Measurements from ENCODE around the gene WNK2.

The WNK2 gene

GRCh38 chr9:93151097-93151784 lies 32.7 kb upstream of the WNK2 start:
- TF ChIP-seq POLR2A (IDR thresholded peaks at IDR 0.05; ENCODE audit: low read depth, low read length) = no peak

GRCh38 chr9:93154293-93154903 lies 29.5 kb upstream of the WNK2 start:
- peak; percentile 44 for DNase-seq (ENCODE audit: insufficient read length, low spot score)
- no peak for TF ChIP-seq POLR2A (IDR thresholded peaks at IDR 0.05; ENCODE audit: low read depth, low read length)
- peak; percentile 78 for FAIRE-seq

More at GRCh38 chr9:93151097-93151784, 32.7 kb upstream of the WNK2 start:
- no peak for DNase-seq (ENCODE audit: insufficient read length, low spot score)
- no peak for FAIRE-seq

GRCh38 chr9:93155716-93156474 lies 28.0 kb upstream of the WNK2 start:
- no peak for TF ChIP-seq POLR2A (IDR thresholded peaks at IDR 0.05; ENCODE audit: low read depth, low read length)
- DNase-seq (ENCODE audit: insufficient read length, low spot score) (no peak), FAIRE-seq (no peak)

- TF ChIP-seq POLR2A (IDR thresholded peaks at IDR 0.05; ENCODE audit: low read depth, low read length) = no peak
- DNase-seq (ENCODE audit: insufficient read length, low spot score) (no peak), FAIRE-seq (no peak)
These were observed 27.4 kb upstream of the WNK2 start for GRCh38 chr9:93156475-93157008.

DNA sequence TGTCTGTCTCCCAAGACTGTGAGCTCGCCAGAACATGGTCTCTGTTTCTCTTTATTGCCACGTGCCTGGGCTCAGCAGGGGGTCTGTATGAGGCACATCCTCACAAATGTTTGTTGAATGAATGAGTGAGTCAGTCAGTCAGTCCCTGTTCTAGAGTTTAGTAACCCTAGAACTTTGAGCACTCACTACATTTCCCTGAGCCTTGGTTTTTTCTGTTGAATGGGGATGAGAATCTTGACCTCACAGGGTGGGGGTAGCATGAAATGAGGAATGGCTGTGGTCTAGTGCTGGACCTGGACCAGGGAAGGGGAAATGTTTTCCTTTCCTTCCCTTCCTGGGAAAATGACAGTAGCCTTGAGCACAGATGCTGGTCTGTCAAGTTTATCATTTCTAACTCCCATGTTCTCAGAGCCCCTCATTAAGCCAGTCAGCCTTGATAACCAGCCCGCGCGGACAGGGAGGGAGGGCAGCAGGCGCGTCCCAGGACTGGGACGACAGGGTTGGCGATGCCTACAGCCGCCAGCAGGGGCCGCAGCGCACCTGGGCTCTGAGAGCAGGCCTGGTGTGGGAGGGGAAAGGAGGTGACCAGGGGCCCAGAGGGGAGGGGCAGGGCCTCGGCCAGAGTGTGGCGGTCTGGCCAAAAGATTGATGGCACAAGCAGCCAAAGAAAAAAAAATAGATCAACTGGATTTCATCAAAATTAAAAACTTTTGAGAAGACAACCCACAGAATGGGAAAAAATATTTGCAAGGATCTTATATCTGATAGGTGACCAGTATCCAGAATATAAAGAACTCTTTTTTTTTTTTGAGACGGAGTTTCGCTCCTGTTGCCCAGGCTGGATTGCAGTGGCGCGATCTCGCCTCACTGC lies 24.1 kb upstream of the WNK2 start:
- DNase-seq (ENCODE audit: insufficient read length, low spot score) = peak; percentile 91
- TF ChIP-seq POLR2A (IDR thresholded peaks at IDR 0.05; ENCODE audit: low read depth, low read length) = no peak
- FAIRE-seq = peak; percentile 91

- DNase-seq (ENCODE audit: insufficient read length, low spot score) (no peak), FAIRE-seq (no peak)
- TF ChIP-seq POLR2A (IDR thresholded peaks at IDR 0.05; ENCODE audit: low read depth, low read length) = no peak
These were observed 22.0 kb upstream of the WNK2 start for GRCh38 chr9:93161786-93162562.

DNA sequence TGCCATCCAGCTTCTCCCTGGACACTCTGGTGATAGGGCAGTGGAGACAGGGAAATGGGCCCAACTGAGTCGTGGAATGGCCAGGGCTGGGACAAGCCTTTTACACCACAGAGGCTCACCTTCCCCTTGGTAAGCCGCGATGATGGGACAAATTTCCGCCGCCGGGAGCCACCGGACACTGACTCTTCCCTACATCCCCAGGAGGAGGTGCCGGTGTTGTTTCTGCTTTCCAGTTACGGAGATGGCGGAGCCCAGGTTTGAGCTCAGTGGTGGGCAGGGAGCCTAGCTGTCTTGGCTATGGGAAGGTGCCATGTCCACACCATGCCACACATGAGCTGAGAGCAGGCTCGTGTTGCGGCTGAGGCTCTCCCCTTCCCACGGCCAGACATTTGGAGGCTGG lies 19.9 kb upstream of the WNK2 start:
- FAIRE-seq = no peak
- TF ChIP-seq POLR2A (IDR thresholded peaks at IDR 0.05; ENCODE audit: low read depth, low read length) = no peak
- DNase-seq (ENCODE audit: insufficient read length, low spot score) = no peak

DNA sequence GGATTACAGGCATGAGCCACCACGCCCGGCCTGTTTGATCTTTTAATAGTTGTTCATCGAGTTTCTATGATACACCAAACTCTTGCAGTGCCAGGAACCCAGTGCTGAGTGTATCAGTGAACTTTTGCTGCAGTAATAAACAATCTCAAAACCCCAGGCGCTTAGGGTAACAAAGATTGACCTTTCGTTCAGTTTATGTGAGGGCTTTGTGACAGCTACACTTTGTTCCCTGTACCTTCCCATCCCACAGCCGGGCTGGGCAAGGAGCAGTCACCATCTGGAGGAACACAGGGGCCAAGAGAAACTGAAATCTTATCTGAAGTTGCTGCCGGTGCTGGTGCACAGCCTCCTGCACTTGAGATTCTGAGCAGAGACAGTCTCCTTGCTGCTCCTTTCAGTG lies 17.2 kb upstream of the WNK2 start:
- TF ChIP-seq POLR2A (IDR thresholded peaks at IDR 0.05; ENCODE audit: low read depth, low read length) = no peak
- DNase-seq (ENCODE audit: insufficient read length, low spot score) (no peak), FAIRE-seq (no peak)

- DNase-seq (ENCODE audit: insufficient read length, low spot score) (no peak), FAIRE-seq (no peak)
- TF ChIP-seq POLR2A (IDR thresholded peaks at IDR 0.05; ENCODE audit: low read depth, low read length) = no peak
These were observed 16.8 kb upstream of the WNK2 start for GRCh38 chr9:93167185-93167584.

DNA sequence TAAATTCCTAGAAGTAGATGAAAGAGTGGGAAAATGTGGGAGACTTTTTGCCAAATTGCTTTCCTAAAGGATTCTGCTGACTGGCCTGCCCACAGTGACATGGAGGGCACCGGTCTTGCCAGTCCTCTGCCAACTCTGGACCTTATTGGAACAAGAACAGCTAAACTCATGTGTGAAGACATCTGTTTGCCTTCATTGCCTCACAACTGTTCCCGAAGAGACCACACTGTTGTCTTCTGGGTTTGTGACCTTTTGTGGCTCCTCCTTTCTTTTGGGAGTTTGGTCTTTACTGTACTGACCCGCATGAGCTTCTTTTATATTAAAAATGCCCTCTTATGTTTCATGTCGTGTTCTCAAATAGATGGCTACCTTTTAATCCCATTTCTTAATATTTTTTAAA lies 16.1 kb upstream of the WNK2 start:
- TF ChIP-seq POLR2A (IDR thresholded peaks at IDR 0.05; ENCODE audit: low read depth, low read length) = no peak
- no peak for FAIRE-seq

GRCh38 chr9:93168581-93168980 lies 15.4 kb upstream of the WNK2 start:
- FAIRE-seq = no peak
- no peak for TF ChIP-seq POLR2A (IDR thresholded peaks at IDR 0.05; ENCODE audit: low read depth, low read length)
- DNase-seq (ENCODE audit: insufficient read length, low spot score) = no peak

More for the DNA sequence above, 16.1 kb upstream of the WNK2 start:
- DNase-seq (ENCODE audit: insufficient read length, low spot score) = no peak

- no peak for TF ChIP-seq POLR2A (IDR thresholded peaks at IDR 0.05; ENCODE audit: low read depth, low read length)
- DNase-seq (ENCODE audit: insufficient read length, low spot score) = no peak
These were observed 14.5 kb upstream of the WNK2 start for GRCh38 chr9:93169444-93169843.

GRCh38 chr9:93170571-93170970 lies 13.4 kb upstream of the WNK2 start:
- no peak for FAIRE-seq

More at GRCh38 chr9:93169444-93169843, 14.5 kb upstream of the WNK2 start:
- no peak for FAIRE-seq

More at GRCh38 chr9:93170571-93170970, 13.4 kb upstream of the WNK2 start:
- no peak for TF ChIP-seq POLR2A (IDR thresholded peaks at IDR 0.05; ENCODE audit: low read depth, low read length)
- DNase-seq (ENCODE audit: insufficient read length, low spot score) = no peak
